ENCODE results near the gene LAMTOR4. TPM values are rescaled to one million over a fixed set of nuclear protein-coding genes. Genes with fewer than 3 reads are reported as not detected.
A peak's percentile ranks its signal among the peaks of the same experiment; 100 is the strongest.

LAMTOR4 gene
- total and polyA plus RNA-seq, 2 of the 13 experiments (the other 11 are each of a cell fraction or from before 2014, with no cell fraction given) = 115 to 118 TPM

DNA sequence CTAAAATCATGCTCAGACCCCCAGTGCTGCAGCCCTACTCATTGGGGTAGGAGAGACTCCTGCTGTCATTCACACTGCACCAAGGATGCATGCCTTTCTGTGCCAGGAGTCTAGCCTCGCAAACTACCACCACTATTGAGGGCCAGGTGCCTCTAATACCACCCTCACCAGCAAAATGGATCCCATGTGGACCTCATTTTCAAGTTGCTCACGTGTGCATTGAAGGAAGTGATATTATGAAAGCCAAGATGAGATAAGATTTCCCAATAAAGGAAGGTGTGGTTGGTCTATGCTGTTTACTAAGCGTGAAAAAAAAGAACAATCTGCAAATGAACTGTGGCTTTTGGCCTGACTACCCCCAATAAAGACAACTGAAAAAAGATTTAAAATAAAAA is 7.2 kb upstream of the LAMTOR4 start:
- Histone ChIP-seq H3K4me2 (ENCODE audit: low read depth, low read length) (no peak overlapping the region), H3K27ac (ENCODE audit: extremely low read length, insufficient read depth, low read length) (no peak overlapping the region), H3K9me3 (ENCODE audit: low read length) (no peaks in the 10 kb centered on the region), H3K4me3 (replicated peaks in 1 of 3; ENCODE audit: insufficient read depth in 1 of 3, low read depth in 2 of 3, low read length in 3 of 3) (no peak overlapping the region), H4K20me1 (ENCODE audit: insufficient read depth, low read length) (no peaks in the 10 kb centered on the region), H3K4me1 (ENCODE audit: insufficient read depth, low read length) (peaks cover 13% of the 10 kb centered on the region), H3K36me3 (replicated peaks in 1 of 2; ENCODE audit: control insufficient read depth in 1 of 2, insufficient read depth in 2 of 2, low read length in 2 of 2) (no peaks in the 10 kb centered on the region), H3K79me2 (ENCODE audit: insufficient read depth, low read length) (no peaks in the 10 kb centered on the region), H3K9ac (ENCODE audit: insufficient read depth, low read depth, low read length) (no peak overlapping the region), H3K27me3 (ENCODE audit: control insufficient read depth in 1 of 2, insufficient read depth in 2 of 2, low read length in 2 of 2) (no peaks in the 10 kb centered on the region), H2AFZ (ENCODE audit: low read length) (no peak overlapping the region)
- no peak for ATAC-seq
- DNase-seq (ENCODE audit: low spot score) = no peak
- FAIRE-seq = no peak
- POLR2A ChIA-PET = no interaction called here
- no peak for TF ChIP-seq TAF15 (IDR thresholded peaks at IDR 0.05; ENCODE audit: low read depth, low read length, poor library complexity, severe bottlenecking)
- no peak for TF ChIP-seq CC2D1A (CRISPR knock-in tag; IDR thresholded peaks at IDR 0.05)
- no peak for TF ChIP-seq SPEN (CRISPR knock-in tag; IDR thresholded peaks at IDR 0.05; ENCODE audit: low read depth)
- TF ChIP-seq KAT2B (IDR thresholded peaks at IDR 0.05; ENCODE audit: borderline replicate concordance, low read depth, low read length) = no peak
- TF ChIP-seq, protein P1, sequence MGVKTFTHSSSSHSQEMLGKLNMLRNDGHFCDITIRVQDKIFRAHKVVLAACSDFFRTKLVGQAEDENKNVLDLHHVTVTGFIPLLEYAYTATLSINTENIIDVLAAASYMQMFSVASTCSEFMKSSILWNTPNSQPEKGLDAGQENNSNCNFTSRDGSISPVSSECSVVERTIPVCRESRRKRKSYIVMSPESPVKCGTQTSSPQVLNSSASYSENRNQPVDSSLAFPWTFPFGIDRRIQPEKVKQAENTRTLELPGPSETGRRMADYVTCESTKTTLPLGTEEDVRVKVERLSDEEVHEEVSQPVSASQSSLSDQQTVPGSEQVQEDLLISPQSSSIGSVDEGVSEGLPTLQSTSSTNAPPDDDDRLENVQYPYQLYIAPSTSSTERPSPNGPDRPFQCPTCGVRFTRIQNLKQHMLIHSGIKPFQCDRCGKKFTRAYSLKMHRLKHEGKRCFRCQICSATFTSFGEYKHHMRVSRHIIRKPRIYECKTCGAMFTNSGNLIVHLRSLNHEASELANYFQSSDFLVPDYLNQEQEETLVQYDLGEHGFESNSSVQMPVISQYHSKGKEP (CRISPR knock-in tag; IDR thresholded peaks at IDR 0.05) = no peak
- WGBS (ENCODE audit: low lambda C conversion rate) = 66% methylated on average over 3 of the region's 3 CpGs
- intact Hi-C loops (cut with micrococcal nuclease; ENCODE audit: unreplicated experiment) = no loop called here
- no TSS peak for BruUV-seq (replicated peaks)
- in situ Hi-C loops (cut with HindIII; ENCODE audit: extremely low pct_ligation_motif_present, low pct_unique_long_range_greater_than_20kb) = no loop called here
- CTCF ChIA-PET (ENCODE audit: low intra/inter-chr PET ratio, low total read pairs) = no interaction called here

DNA sequence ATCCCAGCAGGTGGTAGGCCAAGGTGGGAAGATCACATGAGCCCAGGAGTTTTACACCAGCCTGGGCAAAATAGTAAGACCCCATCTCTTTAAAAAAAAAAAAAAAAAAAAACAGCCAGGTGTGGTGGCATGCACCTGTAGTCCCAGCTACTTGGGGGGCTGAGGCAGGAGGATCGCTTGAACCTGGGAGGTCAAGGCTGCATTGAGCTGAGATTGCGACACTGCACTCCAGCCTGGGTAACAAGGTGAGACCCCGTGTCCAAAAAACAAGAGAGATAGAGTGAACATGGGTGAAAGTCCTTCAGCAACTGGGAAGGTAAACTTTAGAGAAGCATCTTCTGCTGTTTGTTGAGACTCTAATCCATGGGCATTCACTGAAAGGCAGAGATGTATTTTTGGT is 6.3 kb upstream of the LAMTOR4 start:
- DNase-seq (ENCODE audit: low spot score) (no peak), ATAC-seq (no peak), FAIRE-seq (no peak)
- no peaks in the 10 kb centered on the region for H3K79me2 ChIP-seq (ENCODE audit: insufficient read depth, low read length)
- no TSS peak for BruUV-seq (replicated peaks)
- H3K27ac ChIP-seq (ENCODE audit: extremely low read length, insufficient read depth, low read length) = no peak overlapping the region
- H3K4me2 ChIP-seq (ENCODE audit: low read depth, low read length) = no peak overlapping the region
- no peak overlapping the region for H3K9ac ChIP-seq (ENCODE audit: insufficient read depth, low read depth, low read length)
- H4K20me1 ChIP-seq (ENCODE audit: insufficient read depth, low read length) = no peaks in the 10 kb centered on the region
- POLR2A ChIA-PET = interaction anchor here (1.2 kb wide), 1 partner anchor 12 kb away, joined by 3 read pairs; no protein-coding TSS in a partner anchor
- peaks cover 13% of the 10 kb centered on the region for H3K4me1 ChIP-seq (ENCODE audit: insufficient read depth, low read length)
- no peaks in the 10 kb centered on the region for H3K9me3 ChIP-seq (ENCODE audit: low read length)
- H2AFZ ChIP-seq (ENCODE audit: low read length) = no peak overlapping the region
- in situ Hi-C loops (cut with HindIII; ENCODE audit: extremely low pct_ligation_motif_present, low pct_unique_long_range_greater_than_20kb) (no loop called here), intact Hi-C loops (cut with micrococcal nuclease; ENCODE audit: unreplicated experiment) (no loop called here)
- H3K4me3 ChIP-seq (replicated peaks in 1 of 3; ENCODE audit: insufficient read depth in 1 of 3, low read depth in 2 of 3, low read length in 3 of 3) = no peak overlapping the region
- no peaks in the 10 kb centered on the region for H3K36me3 ChIP-seq (replicated peaks in 1 of 2; ENCODE audit: control insufficient read depth in 1 of 2, insufficient read depth in 2 of 2, low read length in 2 of 2)
- CTCF ChIA-PET (ENCODE audit: low intra/inter-chr PET ratio, low total read pairs) = no interaction called here
- WGBS (ENCODE audit: low lambda C conversion rate) = 13% methylated on average over 3 of the region's 3 CpGs
- H3K27me3 ChIP-seq (ENCODE audit: control insufficient read depth in 1 of 2, insufficient read depth in 2 of 2, low read length in 2 of 2) = no peaks in the 10 kb centered on the region
- TF ChIP-seq, protein P2, sequence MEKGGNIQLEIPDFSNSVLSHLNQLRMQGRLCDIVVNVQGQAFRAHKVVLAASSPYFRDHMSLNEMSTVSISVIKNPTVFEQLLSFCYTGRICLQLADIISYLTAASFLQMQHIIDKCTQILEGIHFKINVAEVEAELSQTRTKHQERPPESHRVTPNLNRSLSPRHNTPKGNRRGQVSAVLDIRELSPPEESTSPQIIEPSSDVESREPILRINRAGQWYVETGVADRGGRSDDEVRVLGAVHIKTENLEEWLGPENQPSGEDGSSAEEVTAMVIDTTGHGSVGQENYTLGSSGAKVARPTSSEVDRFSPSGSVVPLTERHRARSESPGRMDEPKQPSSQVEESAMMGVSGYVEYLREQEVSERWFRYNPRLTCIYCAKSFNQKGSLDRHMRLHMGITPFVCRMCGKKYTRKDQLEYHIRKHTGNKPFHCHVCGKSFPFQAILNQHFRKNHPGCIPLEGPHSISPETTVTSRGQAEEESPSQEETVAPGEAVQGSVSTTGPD (CRISPR knock-in tag; IDR thresholded peaks at IDR 0.05) = no peak
- TF ChIP-seq, protein P3, sequence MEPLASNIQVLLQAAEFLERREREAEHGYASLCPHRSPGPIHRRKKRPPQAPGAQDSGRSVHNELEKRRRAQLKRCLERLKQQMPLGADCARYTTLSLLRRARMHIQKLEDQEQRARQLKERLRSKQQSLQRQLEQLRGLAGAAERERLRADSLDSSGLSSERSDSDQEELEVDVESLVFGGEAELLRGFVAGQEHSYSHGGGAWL (CRISPR knock-in tag; IDR thresholded peaks at IDR 0.05) = no peak
- TF ChIP-seq SP140L (CRISPR knock-in tag; IDR thresholded peaks at IDR 0.05; ENCODE audit: borderline replicate concordance) (no peak), ELF3 (CRISPR knock-in tag; IDR thresholded peaks at IDR 0.05) (no peak), RAD21 (CRISPR knock-in tag; IDR thresholded peaks at IDR 0.05) (no peak), RORA (CRISPR knock-in tag; IDR thresholded peaks at IDR 0.05) (no peak), SIN3B (IDR thresholded peaks at IDR 0.05; ENCODE audit: low read length) (no peak), CENPX (CRISPR knock-in tag; IDR thresholded peaks at IDR 0.05) (no peak), HNRNPH1 (optimal IDR thresholded peaks at IDR 0.05; ENCODE audit: low read depth, low read length) (no peak), ZNF460 (CRISPR knock-in tag; IDR thresholded peaks at IDR 0.05; ENCODE audit: borderline replicate concordance) (peak; percentile 72; the same call in 1 of the 2 replicates)
